HG03280 (cell line): ENCODE measurements around the gene ATP5PF.
"Not testable (repeated sequence)": the region's sequence is repeated elsewhere in the genome, so short reads cannot be mapped to it uniquely, and the experiment has no call there.

ENCODE experiments used
- ATAC-seq: cut with Tn5 transposase; IDR thresholded peaks from one replicate; pipeline ENCODE4 v1.9.1; 2021; ENCODE audit warnings: mild to moderate bottlenecking, moderate library complexity; ENCODE audit not compliant: unreplicated experiment

The ATP5PF gene

GRCh38 chr21:25732091-25732760 is 2.5 kb downstream of the ATP5PF start:
- ATAC-seq, result no peak

- no peak for ATAC-seq
Measured at GRCh38 chr21:25722631-25723030, 12.1 kb downstream of the ATP5PF start.

GRCh38 chr21:25721987-25722386 is 12.7 kb downstream of the ATP5PF start:
- ATAC-seq, result no peak

- no peak for ATAC-seq
Measured at GRCh38 chr21:25717491-25718147, 17.1 kb downstream of the ATP5PF start.

- not testable (repeated sequence) for ATAC-seq
Measured at GRCh38 chr21:25714066-25714465, 20.6 kb downstream of the ATP5PF start.

GRCh38 chr21:25710550-25710949 is 24.2 kb downstream of the ATP5PF start:
- ATAC-seq, result no peak

GRCh38 chr21:25709684-25710265 is 24.9 kb downstream of the ATP5PF start:
- ATAC-seq, result no peak

GRCh38 chr21:25708467-25709065 is 26.1 kb downstream of the ATP5PF start:
- no peak for ATAC-seq

- ATAC-seq, result no peak
Measured at GRCh38 chr21:25701529-25701928, 33.2 kb downstream of the ATP5PF start.

- ATAC-seq, result no peak
Measured at GRCh38 chr21:25700741-25701140, 34.0 kb downstream of the ATP5PF start.

GRCh38 chr21:25695461-25695860 is 39.2 kb downstream of the ATP5PF start:
- not testable (repeated sequence) for ATAC-seq

- no peak for ATAC-seq
Measured at GRCh38 chr21:25691976-25692375, 42.7 kb downstream of the ATP5PF start.

GRCh38 chr21:25689226-25689625 is 45.5 kb downstream of the ATP5PF start:
- ATAC-seq, result no peak

- ATAC-seq, result no peak
Measured at GRCh38 chr21:25688275-25689155, 46.2 kb downstream of the ATP5PF start.

GRCh38 chr21:25687787-25688186 is 46.9 kb downstream of the ATP5PF start:
- no peak for ATAC-seq

GRCh38 chr21:25682382-25682781 is 52.3 kb downstream of the ATP5PF start:
- ATAC-seq, result no peak

- no peak for ATAC-seq
Measured at GRCh38 chr21:25676451-25676850, 58.3 kb downstream of the ATP5PF start.
